ENCODE results near the gene FKRP. TPM values are rescaled to one million over a fixed set of nuclear protein-coding genes. Genes with fewer than 3 reads are reported as not detected.

FKRP gene
- total and polyA plus RNA-seq, 2 of the 13 experiments (the other 11 are each of a cell fraction or from before 2014, with no cell fraction given) = 7.3 to 9.8 TPM

DNA sequence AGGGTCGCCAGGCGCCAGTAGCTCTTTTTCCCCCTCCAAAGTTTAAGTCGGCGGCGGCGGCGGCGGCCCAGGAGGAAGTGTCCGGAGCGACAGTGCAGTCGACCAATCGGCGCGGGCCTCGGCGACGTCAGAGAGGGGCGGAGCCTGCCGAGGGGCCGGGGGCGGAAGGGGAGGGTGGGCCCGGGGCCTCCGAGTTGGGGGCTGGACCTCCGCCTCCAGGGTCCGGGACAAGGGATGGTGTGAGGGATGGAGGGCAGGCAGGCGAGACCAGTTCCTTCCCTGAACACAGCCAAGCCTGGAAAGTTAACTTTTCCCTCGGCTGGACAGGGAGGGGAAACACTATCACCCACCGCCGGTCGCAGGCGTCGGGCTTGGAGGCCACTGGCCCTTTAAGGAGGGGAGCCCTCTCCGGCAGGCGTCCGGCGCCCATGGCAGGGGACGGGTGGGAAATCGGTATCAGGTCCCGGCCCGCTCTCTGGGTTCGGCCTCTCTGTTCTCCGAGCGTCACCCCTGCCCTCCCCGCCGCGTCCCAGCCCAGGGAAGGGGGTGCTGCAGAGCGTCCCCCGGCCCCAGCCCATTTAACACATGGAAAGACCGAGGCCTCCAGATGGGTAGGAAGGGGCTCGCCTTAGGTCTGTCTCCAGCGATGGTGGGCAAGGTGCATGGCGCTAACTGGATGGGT lies 28.7 kb upstream of the FKRP start, which contains the start of gene PRKD2 (continued):
- TF ChIP-seq ZBTB40 (IDR thresholded peaks at IDR 0.05) = no peak
- TF ChIP-seq ZBTB40 (CRISPR knock-in tag; IDR thresholded peaks at IDR 0.05) = no peak; the same call in 1 of the 2 replicates
- TF ChIP-seq AKAP8 (CRISPR knock-in tag; IDR thresholded peaks at IDR 0.05) = 0 out of 2 replicates have a peak, but pooled peaks have one; percentile 19
- no peak for TF ChIP-seq FOXP4 (CRISPR knock-in tag; IDR thresholded peaks at IDR 0.05)
- TF ChIP-seq NFYB (CRISPR knock-in tag; IDR thresholded peaks at IDR 0.05) = peak; percentile 75
- TF ChIP-seq ELF4 (CRISPR knock-in tag; IDR thresholded peaks at IDR 0.05; ENCODE audit: borderline replicate concordance) = no peak
- no peak for TF ChIP-seq GABPA (IDR thresholded peaks at IDR 0.05; ENCODE audit: low read depth, low read length)
- TF ChIP-seq GABPA (CRISPR knock-in tag; IDR thresholded peaks at IDR 0.05; ENCODE audit: low read depth) = peak; percentile 61
- no peak for TF ChIP-seq HDAC6 (IDR thresholded peaks at IDR 0.05; ENCODE audit: low read depth, low read length)
- peak; percentile 14; the same call in 1 of the 2 replicates for TF ChIP-seq ETV5 (CRISPR knock-in tag; IDR thresholded peaks at IDR 0.05; ENCODE audit: borderline replicate concordance)
- TF ChIP-seq DRAP1 (CRISPR knock-in tag; IDR thresholded peaks at IDR 0.05) = no peak
- no peak for TF ChIP-seq ZNF317 (CRISPR knock-in tag; IDR thresholded peaks at IDR 0.05)
- TF ChIP-seq KDM6A (CRISPR knock-in tag; IDR thresholded peaks at IDR 0.05; ENCODE audit: low read depth) = no peak
- no peak for TF ChIP-seq ZFP41 (CRISPR knock-in tag; IDR thresholded peaks at IDR 0.05; ENCODE audit: borderline replicate concordance)
- no peak for TF ChIP-seq ZNF121 (CRISPR knock-in tag; IDR thresholded peaks at IDR 0.05)
- TF ChIP-seq GABPB1 (CRISPR knock-in tag; IDR thresholded peaks at IDR 0.05) = peak; percentile 86
- TF ChIP-seq, protein P1, sequence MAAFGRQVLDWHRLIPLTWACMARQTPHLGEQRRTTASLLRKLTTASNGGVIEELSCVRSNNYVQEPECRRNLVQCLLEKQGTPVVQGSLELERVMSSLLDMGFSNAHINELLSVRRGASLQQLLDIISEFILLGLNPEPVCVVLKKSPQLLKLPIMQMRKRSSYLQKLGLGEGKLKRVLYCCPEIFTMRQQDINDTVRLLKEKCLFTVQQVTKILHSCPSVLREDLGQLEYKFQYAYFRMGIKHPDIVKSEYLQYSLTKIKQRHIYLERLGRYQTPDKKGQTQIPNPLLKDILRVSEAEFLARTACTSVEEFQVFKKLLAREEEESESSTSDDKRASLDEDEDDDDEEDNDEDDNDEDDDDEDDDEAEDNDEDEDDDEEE (CRISPR knock-in tag; IDR thresholded peaks at IDR 0.05) = no peak
- TF ChIP-seq ELF3 (CRISPR knock-in tag; IDR thresholded peaks at IDR 0.05) = peak; percentile 34
- TF ChIP-seq FLYWCH1 (CRISPR knock-in tag; IDR thresholded peaks at IDR 0.05) = no peak
